ENCODE data around the gene TAS1R3.

TAS1R3 gene

DNA sequence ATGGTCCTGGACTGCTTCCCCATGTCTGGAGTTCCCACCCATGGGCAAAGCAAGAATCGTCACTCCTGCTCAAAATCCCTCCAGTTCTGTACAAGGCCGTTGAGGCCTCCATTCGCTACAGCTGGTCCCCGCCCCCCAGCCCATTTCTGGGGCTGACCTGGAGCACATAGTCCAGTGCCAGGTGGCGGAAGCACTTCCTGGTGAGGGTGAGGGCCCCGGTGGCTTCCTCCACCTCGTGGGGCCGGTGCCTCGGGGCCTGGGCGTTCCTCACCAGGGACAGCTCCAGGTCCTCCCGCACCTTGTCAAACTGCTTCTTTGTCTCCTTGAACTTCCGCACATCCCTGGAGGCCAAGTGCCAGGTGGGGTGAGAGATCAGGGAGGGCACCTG, 30.7 kb upstream of the TAS1R3 start:
- no peak for DNase-seq
- peaks cover 5% of the 10 kb centered on the region for H3K79me2 ChIP-seq (ENCODE audit: low read length)
- H3K4me1 ChIP-seq (ENCODE audit: low read length) = no peaks in the 10 kb centered on the region
- H3F3A ChIP-seq (ENCODE audit: insufficient read depth, low read length) = no peaks in the 10 kb centered on the region
- no peak overlapping the region for H3K27ac ChIP-seq (ENCODE audit: low read length)
- H3K4me2 ChIP-seq (ENCODE audit: low read depth, low read length) = no peak overlapping the region
- H3K4me3 ChIP-seq (ENCODE audit: low read length) = no peak overlapping the region
- H3K9ac ChIP-seq (ENCODE audit: low read length) = no peak overlapping the region
- no peaks in the 10 kb centered on the region for H3K9me2 ChIP-seq (replicated peaks; ENCODE audit: insufficient read depth, low read length)
- no peaks in the 10 kb centered on the region for H4K20me1 ChIP-seq (ENCODE audit: insufficient read depth, low read length)
- H3K27me3 ChIP-seq (replicated peaks; ENCODE audit: insufficient read depth, low read length) = no peaks in the 10 kb centered on the region
- H2AFZ ChIP-seq (ENCODE audit: low read length) = no peak overlapping the region
- no peaks in the 10 kb centered on the region for H3K36me3 ChIP-seq (replicated peaks; ENCODE audit: insufficient read depth, low read length)
- TF ChIP-seq, protein P1, sequence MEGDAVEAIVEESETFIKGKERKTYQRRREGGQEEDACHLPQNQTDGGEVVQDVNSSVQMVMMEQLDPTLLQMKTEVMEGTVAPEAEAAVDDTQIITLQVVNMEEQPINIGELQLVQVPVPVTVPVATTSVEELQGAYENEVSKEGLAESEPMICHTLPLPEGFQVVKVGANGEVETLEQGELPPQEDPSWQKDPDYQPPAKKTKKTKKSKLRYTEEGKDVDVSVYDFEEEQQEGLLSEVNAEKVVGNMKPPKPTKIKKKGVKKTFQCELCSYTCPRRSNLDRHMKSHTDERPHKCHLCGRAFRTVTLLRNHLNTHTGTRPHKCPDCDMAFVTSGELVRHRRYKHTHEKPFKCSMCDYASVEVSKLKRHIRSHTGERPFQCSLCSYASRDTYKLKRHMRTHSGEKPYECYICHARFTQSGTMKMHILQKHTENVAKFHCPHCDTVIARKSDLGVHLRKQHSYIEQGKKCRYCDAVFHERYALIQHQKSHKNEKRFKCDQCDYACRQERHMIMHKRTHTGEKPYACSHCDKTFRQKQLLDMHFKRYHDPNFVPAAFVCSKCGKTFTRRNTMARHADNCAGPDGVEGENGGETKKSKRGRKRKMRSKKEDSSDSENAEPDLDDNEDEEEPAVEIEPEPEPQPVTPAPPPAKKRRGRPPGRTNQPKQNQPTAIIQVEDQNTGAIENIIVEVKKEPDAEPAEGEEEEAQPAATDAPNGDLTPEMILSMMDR (IDR thresholded peaks at IDR 0.05; ENCODE audit: low read length) = no peak
- TF ChIP-seq EZH2 (optimal IDR thresholded peaks at IDR 0.05; ENCODE audit: low read depth, low read length) (no peak), EZH2phosphoT487 (IDR thresholded peaks at IDR 0.05; ENCODE audit: low read length) (no peak)
- no peaks in the 10 kb centered on the region for H3K9me3 ChIP-seq (replicated peaks; ENCODE audit: insufficient read depth, low read length)

- Histone ChIP-seq H3K4me3 (ENCODE audit: low read length) (no peak overlapping the region), H3K9me2 (replicated peaks; ENCODE audit: insufficient read depth, low read length) (no peaks in the 10 kb centered on the region), H3K79me2 (ENCODE audit: low read length) (peaks cover 20% of the 10 kb centered on the region), H2AFZ (ENCODE audit: low read length) (no peak overlapping the region), H3K4me2 (ENCODE audit: low read depth, low read length) (no peak overlapping the region), H3K27me3 (replicated peaks; ENCODE audit: insufficient read depth, low read length) (no peaks in the 10 kb centered on the region), H3K27ac (ENCODE audit: low read length) (no peak overlapping the region), H4K20me1 (ENCODE audit: insufficient read depth, low read length) (no peaks in the 10 kb centered on the region), H3K9ac (ENCODE audit: low read length) (no peak overlapping the region), H3K4me1 (ENCODE audit: low read length) (peaks cover 9% of the 10 kb centered on the region), H3K9me3 (replicated peaks; ENCODE audit: insufficient read depth, low read length) (no peaks in the 10 kb centered on the region), H3F3A (ENCODE audit: insufficient read depth, low read length) (no peaks in the 10 kb centered on the region), H3K36me3 (replicated peaks; ENCODE audit: insufficient read depth, low read length) (no peaks in the 10 kb centered on the region)
- TF ChIP-seq EZH2phosphoT487 (IDR thresholded peaks at IDR 0.05; ENCODE audit: low read length) = no peak
- TF ChIP-seq, protein P1 (IDR thresholded peaks at IDR 0.05; ENCODE audit: low read length) = peak; percentile 43
- no peak for TF ChIP-seq EZH2 (optimal IDR thresholded peaks at IDR 0.05; ENCODE audit: low read depth, low read length)
- DNase-seq = no peak
These were observed 29.1 kb upstream of the TAS1R3 start for GRCh38 chr1:1302006-1302430.

DNA sequence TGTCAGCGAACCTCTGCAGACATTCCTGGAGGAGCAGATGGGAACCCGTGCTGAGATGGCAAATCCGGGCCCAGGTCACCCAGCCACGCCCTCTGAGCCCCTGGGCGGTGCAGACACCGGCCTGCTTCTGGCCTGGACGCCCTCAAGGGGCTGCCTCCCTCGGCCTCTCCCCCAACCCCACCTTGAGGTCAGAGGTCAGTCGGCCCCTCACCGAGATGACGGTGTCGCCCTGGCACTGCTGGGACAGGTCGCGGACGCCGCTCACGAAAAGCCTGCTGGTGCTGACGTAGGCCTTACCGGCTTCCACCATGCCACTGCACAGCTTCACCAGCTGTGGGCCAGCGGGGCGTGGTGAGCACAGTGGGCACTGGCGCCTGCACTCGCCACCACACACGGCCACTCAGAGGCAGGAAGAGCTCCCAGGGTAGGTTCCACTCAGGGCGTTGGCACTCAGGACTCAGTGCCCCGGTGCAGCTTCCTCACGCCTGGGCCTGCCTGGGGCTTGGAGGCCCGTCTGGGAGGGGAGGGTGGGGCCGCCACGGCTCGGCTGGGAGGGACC, 28.1 kb upstream of the TAS1R3 start:
- no peaks in the 10 kb centered on the region for H4K20me1 ChIP-seq (ENCODE audit: insufficient read depth, low read length)
- H3F3A ChIP-seq (ENCODE audit: insufficient read depth, low read length) = peaks cover under 1% of the 10 kb centered on the region; the same call in 1 of the 2 replicates
- H3K79me2 ChIP-seq (ENCODE audit: low read length) = peaks cover 24% of the 10 kb centered on the region
- peaks cover 10% of the 10 kb centered on the region for H3K4me1 ChIP-seq (ENCODE audit: low read length)
- H2AFZ ChIP-seq (ENCODE audit: low read length) = no peak overlapping the region
- H3K27me3 ChIP-seq (replicated peaks; ENCODE audit: insufficient read depth, low read length) = no peaks in the 10 kb centered on the region
- DNase-seq = no peak
- no peaks in the 10 kb centered on the region for H3K9me2 ChIP-seq (replicated peaks; ENCODE audit: insufficient read depth, low read length)
- TF ChIP-seq EZH2 (optimal IDR thresholded peaks at IDR 0.05; ENCODE audit: low read depth, low read length) (no peak), EZH2phosphoT487 (IDR thresholded peaks at IDR 0.05; ENCODE audit: low read length) (no peak)
- TF ChIP-seq, protein P1 (IDR thresholded peaks at IDR 0.05; ENCODE audit: low read length) = no peak
- no peaks in the 10 kb centered on the region for H3K36me3 ChIP-seq (replicated peaks; ENCODE audit: insufficient read depth, low read length)
- H3K4me2 ChIP-seq (ENCODE audit: low read depth, low read length) = no peak overlapping the region
- no peak overlapping the region for H3K27ac ChIP-seq (ENCODE audit: low read length)
- no peak overlapping the region for H3K4me3 ChIP-seq (ENCODE audit: low read length)
- no peaks in the 10 kb centered on the region for H3K9me3 ChIP-seq (replicated peaks; ENCODE audit: insufficient read depth, low read length)
- no peak overlapping the region for H3K9ac ChIP-seq (ENCODE audit: low read length)

All from MM.1S (cell line).